GM12873 (cell line): ENCODE measurements around the gene DNAJC15.

Experiments used
- TF ChIP-seq, protein P1 (sequence below): IDR thresholded peaks from 2 replicates; pipeline ENCODE4 v1.5.1; 2012; ENCODE audit warnings: low read depth, mild to moderate bottlenecking, moderate library complexity, low read length, control low read depth; ENCODE audit not compliant: insufficient read depth; ENCODE audit errors: missing control alignments

Gene DNAJC15

DNA sequence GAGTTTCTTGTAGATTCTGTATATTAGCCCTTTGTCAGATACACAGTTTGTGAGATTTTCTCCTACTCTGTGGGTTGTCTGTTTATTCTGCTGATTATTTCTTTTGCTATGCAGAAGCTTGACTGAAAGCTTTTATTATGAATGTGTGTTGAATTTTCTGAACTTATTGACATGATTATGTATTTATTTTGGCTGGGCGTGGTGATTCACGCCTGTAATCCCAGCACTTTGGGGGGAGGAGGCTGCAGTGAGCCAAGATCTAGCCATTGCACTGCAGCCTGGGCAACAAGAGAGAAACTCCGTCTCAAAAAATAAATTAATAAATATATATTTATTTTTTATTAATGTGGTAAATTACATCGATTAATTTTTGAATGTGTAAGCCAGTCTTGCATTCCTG is 78.9 kb downstream of the DNAJC15 start:
- TF ChIP-seq, protein P1, sequence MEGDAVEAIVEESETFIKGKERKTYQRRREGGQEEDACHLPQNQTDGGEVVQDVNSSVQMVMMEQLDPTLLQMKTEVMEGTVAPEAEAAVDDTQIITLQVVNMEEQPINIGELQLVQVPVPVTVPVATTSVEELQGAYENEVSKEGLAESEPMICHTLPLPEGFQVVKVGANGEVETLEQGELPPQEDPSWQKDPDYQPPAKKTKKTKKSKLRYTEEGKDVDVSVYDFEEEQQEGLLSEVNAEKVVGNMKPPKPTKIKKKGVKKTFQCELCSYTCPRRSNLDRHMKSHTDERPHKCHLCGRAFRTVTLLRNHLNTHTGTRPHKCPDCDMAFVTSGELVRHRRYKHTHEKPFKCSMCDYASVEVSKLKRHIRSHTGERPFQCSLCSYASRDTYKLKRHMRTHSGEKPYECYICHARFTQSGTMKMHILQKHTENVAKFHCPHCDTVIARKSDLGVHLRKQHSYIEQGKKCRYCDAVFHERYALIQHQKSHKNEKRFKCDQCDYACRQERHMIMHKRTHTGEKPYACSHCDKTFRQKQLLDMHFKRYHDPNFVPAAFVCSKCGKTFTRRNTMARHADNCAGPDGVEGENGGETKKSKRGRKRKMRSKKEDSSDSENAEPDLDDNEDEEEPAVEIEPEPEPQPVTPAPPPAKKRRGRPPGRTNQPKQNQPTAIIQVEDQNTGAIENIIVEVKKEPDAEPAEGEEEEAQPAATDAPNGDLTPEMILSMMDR, result no peak

DNA sequence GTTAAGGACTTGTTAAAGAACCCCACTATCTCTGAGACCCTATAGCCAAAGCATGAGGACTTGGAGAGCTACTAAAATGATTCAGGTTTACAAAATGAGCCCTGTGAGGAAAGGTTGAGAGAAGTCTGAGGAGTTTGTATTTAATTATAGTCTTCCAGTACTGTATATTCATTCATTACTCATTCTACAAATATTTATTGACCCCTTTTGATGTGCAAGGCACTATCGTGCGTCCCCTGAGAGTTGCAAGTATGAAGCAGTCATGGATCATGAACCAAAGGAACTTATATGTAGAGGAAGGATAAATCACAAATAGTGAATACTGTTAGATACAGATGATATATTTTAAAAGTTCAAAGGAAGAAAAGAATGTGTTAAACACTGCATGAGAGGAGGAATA is 84.4 kb downstream of the DNAJC15 start:
- TF ChIP-seq, protein P1, result no peak

DNA sequence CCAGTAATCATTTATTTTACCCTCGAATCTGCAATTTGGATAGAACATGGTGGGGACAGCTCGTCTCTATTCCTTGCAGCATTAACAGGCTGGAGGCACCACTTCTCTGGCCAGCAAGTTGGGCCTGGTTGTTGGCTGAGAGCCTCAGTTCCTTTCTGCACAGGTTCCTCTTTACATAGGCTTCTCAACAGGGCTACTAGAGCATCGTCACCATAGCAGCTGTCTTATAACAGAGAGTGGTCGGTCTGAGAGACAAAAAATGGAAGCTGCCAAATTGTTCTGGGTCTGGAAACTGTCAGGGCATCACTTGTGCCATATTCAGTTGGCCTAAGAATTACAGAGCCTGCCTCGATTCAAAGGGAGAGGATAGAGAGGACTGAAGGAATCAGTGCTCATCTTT is 86.7 kb downstream of the DNAJC15 start:
- TF ChIP-seq, protein P1, result no peak

DNA sequence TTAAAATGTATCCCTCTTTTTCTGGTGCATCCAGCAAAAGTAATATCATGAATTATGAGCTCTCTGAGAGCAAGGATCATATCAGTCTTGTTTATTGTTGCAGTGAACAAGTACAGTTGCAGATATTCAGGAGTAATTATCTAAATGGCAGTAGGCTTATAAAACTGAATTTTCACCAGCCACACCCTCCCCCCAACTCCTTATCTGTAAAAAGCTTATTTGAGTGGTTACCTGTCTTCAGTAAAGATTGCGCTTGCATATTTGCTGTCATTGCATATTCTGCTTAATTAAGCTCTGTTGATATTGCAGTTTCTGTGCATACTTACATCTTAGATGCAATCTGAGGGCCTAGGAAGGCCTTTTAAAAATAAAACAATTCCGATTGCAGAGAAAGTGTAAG is 87.3 kb downstream of the DNAJC15 start:
- TF ChIP-seq, protein P1, result no peak

DNA sequence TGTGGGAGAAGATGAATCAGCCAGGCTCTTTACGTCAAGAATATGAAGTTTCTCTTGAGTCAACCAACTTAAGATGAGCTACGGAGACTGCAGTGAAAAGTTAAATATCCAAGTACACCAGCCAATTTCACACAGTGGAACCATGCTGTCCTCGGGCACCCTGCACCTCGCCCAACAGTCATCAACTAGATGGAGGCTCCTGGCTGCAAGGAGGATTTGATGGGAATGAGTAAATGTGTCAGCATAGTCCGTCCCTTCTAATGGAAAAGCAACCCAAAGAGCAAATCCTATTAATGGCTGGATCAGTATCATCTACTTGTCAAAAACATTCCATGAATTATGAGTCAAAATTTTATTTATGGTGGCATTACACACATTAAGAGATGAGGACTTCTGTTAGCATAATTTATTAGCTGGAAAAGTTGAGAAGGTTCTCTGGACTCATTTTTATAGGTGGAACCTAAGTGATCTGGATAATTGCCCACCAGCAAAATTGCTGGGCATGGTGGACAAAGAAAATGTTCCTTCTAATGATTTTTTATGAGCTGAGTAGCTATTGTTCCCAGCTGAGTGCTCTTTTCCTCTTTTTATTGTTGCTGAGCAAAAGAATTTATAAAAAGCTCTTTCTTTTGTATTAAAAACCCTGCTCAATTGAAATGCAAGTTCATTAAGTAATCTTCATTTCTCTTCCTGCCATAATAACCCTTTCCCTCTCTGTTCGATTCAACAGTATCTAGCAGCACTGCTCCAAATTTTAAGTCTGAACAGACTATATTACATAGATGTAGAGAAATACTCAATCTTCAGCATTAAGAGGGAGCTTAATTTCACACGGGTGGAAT is 88.4 kb downstream of the DNAJC15 start:
- TF ChIP-seq, protein P1, result no peak

DNA sequence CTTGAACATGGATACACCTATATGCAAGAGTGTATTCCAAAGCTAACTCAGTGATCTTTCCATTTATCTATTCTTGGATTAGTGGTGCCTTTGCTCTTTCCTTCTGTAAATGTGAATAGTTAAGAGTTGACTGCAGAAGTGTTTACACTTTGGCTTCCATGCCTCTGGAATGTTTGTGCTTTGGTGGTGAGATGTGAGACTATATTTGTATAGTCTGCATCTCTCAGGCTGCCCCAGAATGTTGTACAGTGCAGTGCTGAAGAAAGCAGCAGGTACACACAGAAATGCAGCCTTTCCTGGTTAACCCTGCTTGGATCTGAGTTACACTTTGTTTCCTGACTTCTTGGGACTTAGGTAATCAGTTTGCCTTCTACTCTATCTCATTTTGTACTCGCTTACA is 90.2 kb downstream of the DNAJC15 start:
- TF ChIP-seq, protein P1, result no peak

DNA sequence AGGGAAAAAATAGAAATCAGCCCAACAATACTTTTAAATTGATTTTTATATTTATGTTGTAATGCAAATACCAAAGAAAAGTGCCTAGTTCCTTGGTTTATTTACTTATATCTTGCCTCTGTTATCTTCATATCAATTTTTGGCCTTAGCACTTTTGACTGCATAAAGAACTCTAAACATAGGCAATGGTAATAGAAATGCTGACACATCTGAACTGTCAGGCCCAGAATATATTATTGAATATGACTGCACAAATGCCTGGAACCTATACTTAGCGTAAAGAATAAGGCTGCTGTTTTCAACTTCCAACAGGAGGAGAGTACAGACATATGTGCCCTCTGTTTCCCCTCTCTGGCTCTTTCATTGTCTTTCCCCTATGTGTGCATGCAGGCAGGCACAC is 91.1 kb downstream of the DNAJC15 start:
- TF ChIP-seq, protein P1, result no peak
